H1 (cell line): Measurements from ENCODE around the gene VSIG10L. TPM values are rescaled to one million over a fixed set of nuclear protein-coding genes. Genes with fewer than 3 reads are reported as not detected.

Experiments
- ASH2L ChIP-seq: fragments of 200-600, 300-600 bp; sonication (generic); IDR thresholded peaks from one replicate; pipeline ENCODE4 v1.7.1; 2017; ENCODE audit warnings: low read length
- CBX5 ChIP-seq: fragments of 300-800, 300-1000 bp; sonication (generic); IDR thresholded peaks from 2 replicates; pipeline ENCODE4 v1.7.1; 2016; ENCODE audit warnings: antibody characterized with exemption, low read length, low read depth
- CHD7 ChIP-seq: fragments of 300-600 bp; sonication (generic); IDR thresholded peaks from 2 replicates; pipeline ENCODE4 v1.7.1; 2012; ENCODE audit warnings: low read length, moderate library complexity, mild to moderate bottlenecking, inconsistent platforms; ENCODE audit not compliant: insufficient replicate concordance
- CREB1 ChIP-seq: IDR thresholded peaks from 2 replicates; pipeline ENCODE4 v1.6.1; 2012; ENCODE audit warnings: inconsistent platforms
- EGR1 ChIP-seq: IDR thresholded peaks from 2 replicates; pipeline ENCODE4 v1.6.1; 2011; ENCODE audit warnings: low read depth, low read length, borderline replicate concordance
- HDAC6 ChIP-seq: IDR thresholded peaks from one replicate; pipeline ENCODE4 v1.7.1; 2012; ENCODE audit warnings: low read depth, mild to moderate bottlenecking, inconsistent platforms, low read length, moderate library complexity
- KDM1A ChIP-seq: fragments of 200-600, 300-600 bp; sonication (generic); IDR thresholded peaks from 2 replicates; pipeline ENCODE4 v1.7.1; 2016; ENCODE audit warnings: mild to moderate bottlenecking, low read length, borderline replicate concordance
- RBBP5 ChIP-seq: IDR thresholded peaks from 2 replicates; pipeline ENCODE4 v1.7.1; 2012; ENCODE audit warnings: low read depth, mild to moderate bottlenecking, inconsistent platforms, low read length, moderate library complexity, borderline replicate concordance
- SP2 ChIP-seq: IDR thresholded peaks from 2 replicates; pipeline ENCODE4 v1.6.1; 2012; ENCODE audit warnings: mild to moderate bottlenecking, low read length, inconsistent platforms
- SUZ12 ChIP-seq: fragments of 200-600 bp; sonication (generic); IDR thresholded peaks from 2 replicates; pipeline ENCODE4 v1.6.1; 2012; ENCODE audit warnings: mild to moderate bottlenecking, inconsistent platforms, low read length, moderate library complexity, mixed read lengths
- TAF7 ChIP-seq: optimal IDR thresholded peaks from 2 replicates; pipeline ENCODE3; 2011; ENCODE audit warnings: low read depth, mild to moderate bottlenecking, inconsistent platforms, low read length, moderate library complexity, borderline replicate concordance
- TBP ChIP-seq: IDR thresholded peaks from 2 replicates; pipeline ENCODE4 v1.6.1; 2011; ENCODE audit warnings: low read depth, low read length, improper control_type of control experiment
- TEAD4 ChIP-seq: IDR thresholded peaks from 2 replicates; pipeline ENCODE4 v1.6.1; 2012; ENCODE audit warnings: low read depth, low read length, inconsistent platforms, mixed read lengths
- polyA plus RNA-seq, 7 experiments: library from polyadenylated mRNA; depleted of rRNA in 3 of 7; stranded (reverse) in 5 of 7; unstranded in 2 of 7; fragments of >200 nt in 5 of 7; fragments of 200-250 nt in 2 of 7; gene quantifications; 1 replicate in 5 of 7; 2 replicates in 1 of 7; 4 replicates in 1 of 7; pipeline versions ENCODE4 v1.2.1 to v1.2.3, GENCODE V29; 2011 to 2013; ENCODE audit warnings: missing spikeins in 2 of 7, mixed read lengths in 2 of 7
- total RNA-seq: library from RNA; stranded (reverse); fragmentation: NEBNext Ultra II Directional; extraction: Animal tissue kit (Norgen Biotek cat#: 25700); gene quantifications from 2 replicates; pipeline ENCODE4 v1.2.1, GENCODE V29; 2021

The VSIG10L gene
- total and polyA plus RNA-seq, 2 of the 8 experiments (the other 6 are each of a cell fraction or from before 2014, with no cell fraction given): 10.3 to 10.4 TPM

DNA sequence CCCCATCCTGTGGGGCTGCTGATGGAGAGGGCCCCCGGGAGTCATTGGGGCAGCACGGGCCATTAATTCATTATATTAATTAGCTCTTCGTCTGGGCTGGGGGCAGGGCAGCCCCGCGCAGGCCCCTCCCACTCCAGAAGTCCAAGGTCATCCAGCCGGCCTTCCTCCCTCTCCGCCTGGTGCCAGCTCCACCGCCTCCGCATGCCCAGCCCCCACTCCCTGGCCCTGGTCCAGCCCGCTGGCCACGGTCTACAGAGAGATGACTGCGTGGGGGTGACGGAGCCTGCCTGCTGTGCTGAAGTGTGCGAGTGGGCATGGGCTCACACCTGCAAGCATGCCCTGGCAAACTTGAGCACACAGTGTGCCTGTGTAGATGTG is 21.7 kb downstream of the VSIG10L start (continued):
- TF ChIP-seq CHD7 (no peak), KDM1A (no peak), CBX5 (no peak), EGR1 (no peak), SUZ12 (no peak), CREB1 (no peak), TBP (no peak), SP2 (no peak), TEAD4 (no peak), RBBP5 (no peak), ASH2L (no peak), HDAC6 (no peak), TAF7 (no peak)
